GM19238 (cell line): ENCODE measurements around the gene LACRT.
"Not testable (repeated sequence)": the region's sequence is repeated elsewhere in the genome, so short reads cannot be mapped to it uniquely, and the experiment has no call there.

Experiments
- DNase-seq: peaks from one replicate; pipeline ENCODE4 v3.0.0; 2011; ENCODE audit warnings: low spot score; ENCODE audit not compliant: insufficient read length

LACRT gene

GRCh38 chr12:54639112-54639511, 4.4 kb upstream of the LACRT start:
- not testable (repeated sequence) for DNase-seq

DNA sequence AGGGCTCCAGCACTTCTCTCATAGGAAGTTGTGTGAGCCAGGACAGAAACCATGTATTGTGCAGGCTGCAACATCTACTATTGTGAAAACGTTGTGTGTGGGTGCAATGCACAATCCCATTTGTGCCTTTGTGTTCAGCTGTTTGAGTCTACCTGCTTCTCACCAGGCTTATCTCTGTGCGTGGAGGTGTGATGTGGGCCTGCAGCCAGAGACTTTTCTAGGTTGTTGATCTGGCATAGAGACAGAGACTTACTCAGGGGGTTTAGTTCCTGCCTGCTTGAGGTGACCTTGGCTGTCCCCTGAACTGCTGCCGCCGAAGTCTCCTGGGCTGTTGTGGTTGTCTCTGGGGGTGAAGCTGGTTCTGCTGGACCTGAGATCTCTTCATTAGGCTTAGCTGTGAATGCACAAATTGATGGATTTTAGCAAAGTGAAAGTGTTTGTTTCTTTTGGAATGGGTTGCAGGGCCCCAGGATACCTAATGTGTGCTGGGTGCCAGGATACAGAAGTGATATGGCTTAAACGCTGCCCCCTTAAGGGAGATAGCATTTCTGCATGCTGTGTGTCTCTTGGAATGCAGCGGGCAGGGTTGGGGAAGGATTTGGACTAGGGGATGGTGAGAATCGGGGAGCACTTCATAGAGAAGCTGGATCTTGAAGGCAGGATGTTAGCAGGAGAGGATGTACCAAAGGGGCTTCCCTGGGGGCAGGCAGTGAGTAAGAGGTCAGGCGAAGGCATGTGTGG, 2.5 kb downstream of the LACRT start:
- DNase-seq = no peak

DNA sequence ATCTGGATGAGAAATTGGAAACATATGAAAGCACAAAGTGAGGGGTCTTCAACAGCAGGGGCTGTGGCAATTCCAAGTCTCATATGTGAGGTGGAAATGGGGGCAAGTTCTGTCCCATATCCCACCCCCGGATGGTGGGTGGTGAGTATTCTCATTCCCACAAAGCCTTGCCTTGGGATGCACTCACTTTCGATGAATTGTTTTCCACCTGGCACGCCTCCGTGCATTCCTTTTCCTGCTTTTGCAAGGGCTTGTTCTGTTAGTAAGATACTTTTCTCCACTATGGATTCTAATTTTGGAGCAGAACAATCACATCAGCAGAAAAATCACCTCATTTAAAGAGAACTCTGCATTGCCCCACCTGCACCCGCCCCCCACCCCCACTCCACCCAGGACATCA, 3.1 kb downstream of the LACRT start:
- DNase-seq = no peak

DNA sequence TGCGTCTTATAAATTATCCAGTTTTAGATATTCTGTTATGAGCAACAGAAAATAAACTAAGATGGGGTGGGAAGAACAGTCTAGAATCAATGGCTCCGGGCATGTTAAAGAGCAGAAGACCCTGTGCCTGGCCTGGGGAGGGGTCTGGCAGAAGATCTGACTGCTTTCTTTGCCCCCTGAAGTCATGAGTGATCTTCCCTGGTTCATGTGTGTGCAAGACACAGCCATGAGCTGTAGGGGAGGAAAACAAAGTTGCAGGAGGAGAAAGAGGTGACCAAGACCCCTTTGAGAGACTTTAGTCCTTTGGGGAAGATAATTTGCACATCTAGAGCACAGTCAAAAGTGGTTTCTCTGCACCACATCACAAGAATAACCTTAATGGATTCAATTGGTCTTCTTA, 4.8 kb downstream of the LACRT start:
- no peak for DNase-seq

GRCh38 chr12:54628186-54628846, 6.4 kb downstream of the LACRT start:
- no peak for DNase-seq

- DNase-seq = no peak
Measured at GRCh38 chr12:54627304-54627703, 7.4 kb downstream of the LACRT start.

DNA sequence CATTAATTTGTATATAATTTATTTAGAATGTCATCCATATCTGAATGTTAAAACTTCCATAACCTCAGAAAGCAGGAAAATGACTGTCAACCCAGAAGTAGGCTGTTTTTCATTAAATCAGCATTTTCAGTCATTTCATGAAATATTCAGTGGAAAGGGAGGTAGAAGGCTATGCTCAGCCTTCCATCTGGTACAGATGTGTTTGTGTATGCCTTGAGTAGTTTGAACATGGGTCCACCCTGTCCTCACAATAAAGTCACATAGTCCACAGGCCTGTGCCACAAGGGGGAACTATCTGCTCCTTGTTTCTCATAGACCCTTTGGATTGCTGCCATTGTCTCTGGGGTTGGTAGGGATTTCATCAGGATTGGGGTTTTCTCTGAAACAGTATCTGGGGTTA, 9.1 kb downstream of the LACRT start:
- DNase-seq = no peak

- DNase-seq = no peak
Measured at GRCh38 chr12:54624315-54625279, 10.1 kb downstream of the LACRT start.

GRCh38 chr12:54622463-54623183, 12.1 kb downstream of the LACRT start:
- DNase-seq = no peak

DNA sequence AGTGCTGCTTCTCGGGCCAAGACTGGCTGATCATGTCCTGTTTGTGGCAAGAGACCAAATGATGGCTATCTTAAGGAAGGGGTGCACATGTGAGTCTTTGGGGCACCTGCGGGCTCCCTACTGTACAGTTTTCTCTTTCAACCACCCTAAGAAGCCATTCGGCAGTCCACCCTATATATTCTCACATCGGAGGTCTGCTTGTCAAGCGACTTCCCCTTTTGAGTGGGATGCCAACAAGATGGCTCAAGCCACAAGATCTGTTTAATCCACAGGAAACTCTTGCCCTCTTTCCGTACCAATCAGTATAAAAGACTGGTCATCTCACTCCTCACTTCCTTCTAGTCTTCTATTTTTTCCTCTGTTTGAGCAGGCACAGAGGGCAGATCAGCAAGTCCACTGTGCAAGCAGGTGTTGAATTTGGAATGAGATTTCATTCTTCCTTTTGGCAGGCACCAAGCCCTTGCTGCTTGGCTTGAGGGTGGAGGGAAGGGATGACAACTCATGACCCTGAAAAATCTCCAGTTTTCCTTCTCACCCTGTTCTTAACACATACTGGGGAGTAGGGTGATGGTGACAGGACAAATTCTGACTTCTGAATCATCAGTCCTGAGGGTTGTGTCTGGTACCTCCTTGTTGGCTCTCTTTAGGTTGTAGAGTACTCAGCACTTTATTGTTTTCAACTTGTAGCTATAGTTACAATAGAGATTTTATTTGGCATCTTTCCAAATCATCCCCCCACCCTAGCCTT, 17.6 kb downstream of the LACRT start:
- no peak for DNase-seq

- no peak for DNase-seq
Measured at GRCh38 chr12:54612225-54612750, 22.4 kb downstream of the LACRT start.

GRCh38 chr12:54611715-54612149, 23.0 kb downstream of the LACRT start:
- DNase-seq = no peak

DNA sequence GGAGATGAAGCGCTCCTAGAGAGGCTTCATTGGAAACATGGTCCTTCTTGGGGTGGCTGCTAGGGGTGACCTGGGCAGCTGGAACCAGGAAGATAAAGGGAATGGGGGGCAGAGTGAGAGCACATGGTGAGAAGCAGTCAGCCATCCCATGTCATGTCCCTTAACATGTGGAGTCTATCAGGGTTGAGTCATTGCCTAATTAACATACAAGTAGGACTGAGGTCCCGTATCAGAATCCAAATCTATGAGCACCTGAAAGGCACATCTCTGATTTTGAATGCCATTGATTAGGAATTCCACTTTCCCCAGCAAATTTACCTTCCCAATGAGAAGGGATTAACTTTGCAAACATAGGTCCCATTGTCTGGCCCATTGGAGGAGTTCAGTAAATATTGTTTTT, 25.9 kb downstream of the LACRT start:
- no peak for DNase-seq

DNA sequence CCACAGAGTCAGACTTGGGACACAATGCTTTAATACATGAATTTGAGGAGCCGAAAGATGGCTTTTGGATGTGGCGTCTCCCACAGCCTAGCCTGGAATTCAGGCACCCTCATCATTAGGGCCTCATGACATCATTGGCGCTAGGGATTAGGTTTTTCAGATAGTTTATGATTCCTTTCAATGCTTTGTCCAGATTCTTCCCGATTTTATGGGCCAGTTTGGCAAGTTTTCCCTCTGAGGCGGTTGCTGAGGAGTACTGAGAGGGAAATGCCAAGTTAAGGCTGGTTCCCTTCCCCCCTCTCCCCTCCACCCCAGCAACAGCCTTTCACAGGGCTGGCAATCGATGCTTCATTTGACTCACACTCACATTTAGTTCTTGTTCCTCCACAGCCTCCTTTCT, 26.5 kb downstream of the LACRT start:
- no peak for DNase-seq

- DNase-seq = no peak
Measured at GRCh38 chr12:54606556-54606955, 28.1 kb downstream of the LACRT start.

DNA sequence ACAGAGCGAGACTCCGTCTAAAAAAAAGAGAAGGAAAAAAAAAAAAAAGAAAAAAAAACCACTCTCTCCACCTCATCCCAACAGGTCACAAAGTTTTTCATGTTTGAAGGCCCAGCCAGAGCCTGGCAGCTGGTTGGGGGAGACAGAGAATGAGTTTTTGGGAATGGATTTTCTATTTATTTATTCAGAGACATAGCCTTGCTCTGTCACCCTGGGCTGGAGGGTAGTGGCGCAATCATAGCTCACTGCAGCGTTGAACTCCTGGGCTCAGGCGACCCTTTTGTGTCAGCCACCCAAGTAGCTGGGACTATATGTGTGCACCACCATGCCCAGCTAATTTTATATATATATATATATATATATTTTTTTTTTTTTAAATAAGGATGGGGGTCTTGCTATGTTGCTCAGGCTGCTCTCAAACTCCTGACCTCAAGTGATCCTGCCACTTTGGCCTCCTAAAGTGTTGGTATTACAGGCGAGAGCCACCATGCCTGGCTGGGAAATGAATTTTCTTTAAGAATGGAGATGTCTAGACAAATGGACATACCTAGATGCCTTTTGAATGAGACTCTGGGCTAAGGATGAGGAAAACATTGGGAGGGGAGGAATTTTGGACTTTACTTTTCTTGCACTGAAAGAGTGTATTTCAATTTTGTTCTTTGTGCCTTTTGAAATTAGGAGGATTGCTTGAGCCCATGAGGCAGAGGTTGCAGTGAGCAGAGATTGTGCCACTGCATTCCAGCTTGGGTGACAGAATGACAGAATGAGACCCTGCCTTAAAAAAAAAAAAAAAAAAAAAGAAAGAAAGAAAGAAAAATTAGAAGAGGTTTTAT, 29.3 kb downstream of the LACRT start:
- no peak for DNase-seq

DNA sequence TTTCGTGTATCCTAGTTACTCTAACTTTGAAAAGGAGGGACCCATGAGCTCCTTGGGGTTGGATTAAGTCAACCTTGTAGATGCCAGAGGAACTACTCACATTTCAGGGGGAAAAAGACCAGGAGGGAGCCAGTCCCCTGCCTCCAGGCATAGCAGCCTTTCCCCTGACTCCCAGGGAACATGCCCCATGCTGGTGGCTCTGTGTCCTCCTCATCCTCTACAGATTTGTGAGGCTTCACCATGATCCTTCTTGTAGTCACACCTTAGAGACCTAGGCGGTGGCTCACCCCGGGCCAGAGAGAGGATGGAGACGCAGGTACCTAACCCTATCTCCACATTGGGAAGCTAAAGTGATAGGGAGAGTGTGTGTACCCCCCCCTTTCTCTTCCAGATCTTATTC, 30.3 kb downstream of the LACRT start:
- no peak for DNase-seq

GRCh38 chr12:54603872-54604271, 30.8 kb downstream of the LACRT start:
- DNase-seq = no peak

DNA sequence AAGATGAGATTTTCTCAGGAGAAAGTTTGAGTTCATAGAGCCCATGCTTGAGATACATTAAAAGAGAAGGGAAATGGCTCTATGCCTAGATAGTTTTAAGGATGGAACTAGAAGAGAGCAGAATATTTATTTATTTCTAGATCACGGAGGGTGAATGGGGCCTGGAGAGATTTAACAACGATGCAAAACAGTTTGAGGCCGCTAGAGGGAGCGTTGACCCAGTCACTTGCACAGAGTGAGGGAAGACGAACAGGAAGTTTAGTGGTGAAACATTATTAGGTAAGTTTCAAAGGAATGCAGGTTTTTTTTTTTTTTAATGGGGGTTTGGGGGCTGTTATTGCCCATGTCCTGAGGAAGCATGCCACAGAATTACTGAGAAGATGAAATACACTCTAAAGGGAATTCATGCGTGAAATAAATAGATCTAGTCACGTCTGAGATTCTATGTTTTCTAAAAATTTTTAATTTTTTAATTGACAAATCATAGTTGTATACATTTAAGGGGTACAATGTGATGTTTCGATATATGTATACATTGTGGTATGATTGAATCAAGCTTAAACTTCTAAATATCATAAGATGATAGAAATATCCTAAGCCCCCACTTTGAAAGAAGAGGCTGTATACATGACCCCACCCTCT, 31.4 kb downstream of the LACRT start:
- DNase-seq = peak; percentile 56
